MM.1S (cell line): ENCODE data around the gene AKAP1.

Source experiments
- EZH2 ChIP-seq: fragments of 300-600 bp; sonication (generic); optimal IDR thresholded peaks from 2 replicates; pipeline ENCODE3; 2017; ENCODE audit warnings: low read depth, mild to moderate bottlenecking, antibody characterized with exemption, low read length, mixed read lengths
- EZH2phosphoT487 ChIP-seq: fragments of 300-600 bp; sonication (generic); IDR thresholded peaks from 2 replicates; pipeline ENCODE4 v1.6.1; 2018; ENCODE audit warnings: antibody characterized with exemption, low read length

GRCh38 chr17:57062865-57063264, 22.2 kb upstream of the AKAP1 start:
- TF ChIP-seq EZH2phosphoT487 (no peak), EZH2 (no peak)
